ENCODE measurements around the gene IFNGR2.
A peak's percentile ranks its signal among the peaks of the same experiment; 100 is the strongest.

IFNGR2 gene

GRCh38 chr21:33477066-33477465 is 73.9 kb downstream of the IFNGR2 start:
- Histone ChIP-seq H3K4me3 (ENCODE audit: low read length, poor library complexity, severe bottlenecking) (no peak overlapping the region), H3K36me3 (ENCODE audit: insufficient read depth, low read length) (no peaks in the 10 kb centered on the region), H4K20me1 (ENCODE audit: insufficient read depth, low read length, poor library complexity, severe bottlenecking) (peaks cover 13% of the 10 kb centered on the region), H3K9ac (ENCODE audit: low read depth, low read length, poor library complexity, severe bottlenecking) (no peak overlapping the region), H3K4me1 (ENCODE audit: insufficient read depth, low read length, poor library complexity, severe bottlenecking) (peaks cover 15% of the 10 kb centered on the region), H3K4me2 (ENCODE audit: low read depth, low read length, poor library complexity, severe bottlenecking) (peak overlapping the region; percentile 51), H3F3A (ENCODE audit: low read depth) (no peaks in the 10 kb centered on the region), H2AFZ (ENCODE audit: low read length) (no peak overlapping the region), H3K9me2 (replicated peaks; ENCODE audit: low read depth, low read length) (no peaks in the 10 kb centered on the region), H3K9me3 (ENCODE audit: insufficient read depth, low read depth, low read length) (no peaks in the 10 kb centered on the region), H3K27me3 (ENCODE audit: insufficient read depth, low read length, poor library complexity, severe bottlenecking) (no peaks in the 10 kb centered on the region), H3K79me2 (ENCODE audit: insufficient read depth, low read length) (peaks cover 22% of the 10 kb centered on the region)
- TF ChIP-seq CTCF (conservative IDR thresholded peaks at IDR 0.05; ENCODE audit: low read length) (no peak), EZH2phosphoT487 (IDR thresholded peaks at IDR 0.05; ENCODE audit: borderline replicate concordance) (no peak)

- no peaks in the 10 kb centered on the region for H3F3A ChIP-seq (ENCODE audit: low read depth)
- H2AFZ ChIP-seq (ENCODE audit: low read length) = peak overlapping the region; percentile 57; the same call in 1 of the 2 replicates
- H3K79me2 ChIP-seq (ENCODE audit: insufficient read depth, low read length) = peaks cover 22% of the 10 kb centered on the region
- H3K9me3 ChIP-seq (ENCODE audit: insufficient read depth, low read depth, low read length) = no peaks in the 10 kb centered on the region
- H4K20me1 ChIP-seq (ENCODE audit: insufficient read depth, low read length, poor library complexity, severe bottlenecking) = peaks cover 13% of the 10 kb centered on the region
- H3K4me2 ChIP-seq (ENCODE audit: low read depth, low read length, poor library complexity, severe bottlenecking) = peak overlapping the region; percentile 88
- H3K4me1 ChIP-seq (ENCODE audit: insufficient read depth, low read length, poor library complexity, severe bottlenecking) = peaks cover 15% of the 10 kb centered on the region
- H3K9ac ChIP-seq (ENCODE audit: low read depth, low read length, poor library complexity, severe bottlenecking) = peak overlapping the region; percentile 82
- no peaks in the 10 kb centered on the region for H3K9me2 ChIP-seq (replicated peaks; ENCODE audit: low read depth, low read length)
- no peak for TF ChIP-seq CTCF (conservative IDR thresholded peaks at IDR 0.05; ENCODE audit: low read length)
- no peak for TF ChIP-seq EZH2phosphoT487 (IDR thresholded peaks at IDR 0.05; ENCODE audit: borderline replicate concordance)
- no peaks in the 10 kb centered on the region for H3K27me3 ChIP-seq (ENCODE audit: insufficient read depth, low read length, poor library complexity, severe bottlenecking)
- no peaks in the 10 kb centered on the region for H3K36me3 ChIP-seq (ENCODE audit: insufficient read depth, low read length)
- H3K4me3 ChIP-seq (ENCODE audit: low read length, poor library complexity, severe bottlenecking) = peak overlapping the region; percentile 78
Measured at GRCh38 chr21:33478182-33478581, 75.0 kb downstream of the IFNGR2 start.

GRCh38 chr21:33478935-33479678 is 75.9 kb downstream of the IFNGR2 start:
- Histone ChIP-seq H3F3A (ENCODE audit: low read depth) (no peaks in the 10 kb centered on the region), H3K4me2 (ENCODE audit: low read depth, low read length, poor library complexity, severe bottlenecking) (peak overlapping the region; percentile 88), H3K9me3 (ENCODE audit: insufficient read depth, low read depth, low read length) (no peaks in the 10 kb centered on the region), H3K4me1 (ENCODE audit: insufficient read depth, low read length, poor library complexity, severe bottlenecking) (peaks cover 15% of the 10 kb centered on the region), H3K9me2 (replicated peaks; ENCODE audit: low read depth, low read length) (no peaks in the 10 kb centered on the region), H2AFZ (ENCODE audit: low read length) (peak overlapping the region; percentile 57), H3K9ac (ENCODE audit: low read depth, low read length, poor library complexity, severe bottlenecking) (peak overlapping the region; percentile 82), H3K79me2 (ENCODE audit: insufficient read depth, low read length) (peaks cover 22% of the 10 kb centered on the region), H3K4me3 (ENCODE audit: low read length, poor library complexity, severe bottlenecking) (peak overlapping the region; percentile 78), H4K20me1 (ENCODE audit: insufficient read depth, low read length, poor library complexity, severe bottlenecking) (peaks cover 13% of the 10 kb centered on the region), H3K36me3 (ENCODE audit: insufficient read depth, low read length) (no peaks in the 10 kb centered on the region), H3K27me3 (ENCODE audit: insufficient read depth, low read length, poor library complexity, severe bottlenecking) (no peaks in the 10 kb centered on the region)
- TF ChIP-seq CTCF (conservative IDR thresholded peaks at IDR 0.05; ENCODE audit: low read length) (0 out of 2 replicates have a peak, but pooled peaks have one; percentile 14), EZH2phosphoT487 (IDR thresholded peaks at IDR 0.05; ENCODE audit: borderline replicate concordance) (no peak)
